Sigmoid colon (tissue), 4 donors: ENCODE data around the gene DCAF10.
"Not testable (repeated sequence)": the region's sequence is repeated elsewhere in the genome, so short reads cannot be mapped to it uniquely, and the experiment has no call there.

Experiments used
- EP300 ChIP-seq, 4 donors: sonication (generic); formaldehyde crosslinking; IDR thresholded peaks; one replicate each; pipeline ENCODE4 v1.6.1; 2017; ENCODE audit warnings: antibody characterized with exemption in 4 of 4
- POLR2A ChIP-seq, 2 donors: fragments of 450-650 bp; IDR thresholded peaks; one replicate each; pipeline ENCODE4 v1.6.1; 2016; ENCODE audit warnings: antibody characterized with exemption in 2 of 2, mild to moderate bottlenecking in 2 of 2, moderate library complexity in 2 of 2
- TF ChIP-seq, protein P1 (sequence below), 4 experiments: fragments of 450-650 bp in 3 of 4; fragments of 200-600 bp in 1 of 4; IDR thresholded peaks; one replicate each; pipeline ENCODE4 v1.5.1; 2016 to 2019; ENCODE audit warnings: antibody characterized with exemption in 4 of 4, mild to moderate bottlenecking in 3 of 4, moderate library complexity in 2 of 4

DNA sequence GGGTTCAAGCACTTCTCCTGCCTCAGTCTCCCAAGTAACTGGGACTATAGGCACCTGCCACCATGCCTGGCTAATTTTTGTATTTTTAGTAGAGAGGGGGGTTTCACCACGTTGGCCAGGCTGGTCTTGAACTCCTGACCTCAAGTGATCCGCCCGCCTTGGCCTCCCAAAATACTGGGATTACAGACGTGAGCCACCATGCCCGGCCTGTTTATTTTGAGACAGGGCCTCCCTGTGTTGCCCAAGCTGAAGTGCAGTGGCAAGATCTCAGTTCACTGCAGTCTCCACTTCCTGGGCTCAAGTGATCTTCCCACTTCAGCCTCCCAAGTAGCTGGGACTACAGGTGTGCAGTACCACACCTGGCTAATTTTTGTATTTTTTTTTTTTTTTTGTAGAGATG lies 109.2 kb downstream of the DCAF10 start:
- TF ChIP-seq, protein P1, sequence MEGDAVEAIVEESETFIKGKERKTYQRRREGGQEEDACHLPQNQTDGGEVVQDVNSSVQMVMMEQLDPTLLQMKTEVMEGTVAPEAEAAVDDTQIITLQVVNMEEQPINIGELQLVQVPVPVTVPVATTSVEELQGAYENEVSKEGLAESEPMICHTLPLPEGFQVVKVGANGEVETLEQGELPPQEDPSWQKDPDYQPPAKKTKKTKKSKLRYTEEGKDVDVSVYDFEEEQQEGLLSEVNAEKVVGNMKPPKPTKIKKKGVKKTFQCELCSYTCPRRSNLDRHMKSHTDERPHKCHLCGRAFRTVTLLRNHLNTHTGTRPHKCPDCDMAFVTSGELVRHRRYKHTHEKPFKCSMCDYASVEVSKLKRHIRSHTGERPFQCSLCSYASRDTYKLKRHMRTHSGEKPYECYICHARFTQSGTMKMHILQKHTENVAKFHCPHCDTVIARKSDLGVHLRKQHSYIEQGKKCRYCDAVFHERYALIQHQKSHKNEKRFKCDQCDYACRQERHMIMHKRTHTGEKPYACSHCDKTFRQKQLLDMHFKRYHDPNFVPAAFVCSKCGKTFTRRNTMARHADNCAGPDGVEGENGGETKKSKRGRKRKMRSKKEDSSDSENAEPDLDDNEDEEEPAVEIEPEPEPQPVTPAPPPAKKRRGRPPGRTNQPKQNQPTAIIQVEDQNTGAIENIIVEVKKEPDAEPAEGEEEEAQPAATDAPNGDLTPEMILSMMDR (IDR thresholded peaks at IDR 0.05) = not testable (repeated sequence)
- TF ChIP-seq EP300, POLR2A (IDR thresholded peaks at IDR 0.05): not testable (repeated sequence)
